ENCODE results near the gene LAMB2.

The LAMB2 gene

DNA sequence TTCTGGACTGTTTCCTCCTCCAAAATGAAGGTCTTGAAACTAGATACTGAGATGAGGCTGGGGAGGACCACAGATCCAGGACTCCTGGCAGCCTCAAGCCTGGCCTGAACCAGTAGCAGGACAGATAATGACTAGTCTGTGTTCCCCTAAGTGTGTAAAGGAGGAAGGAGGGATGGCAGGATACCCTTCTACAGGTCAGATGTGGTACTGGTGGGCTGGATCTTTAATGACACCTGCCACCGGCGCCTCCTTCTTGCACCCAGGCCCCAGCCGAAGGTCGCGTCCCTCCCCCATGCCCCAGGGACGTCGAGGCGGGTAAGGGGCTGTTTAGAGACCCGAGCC lies 12.8 kb downstream of the LAMB2 start:
- no peak for DNase-seq

DNA sequence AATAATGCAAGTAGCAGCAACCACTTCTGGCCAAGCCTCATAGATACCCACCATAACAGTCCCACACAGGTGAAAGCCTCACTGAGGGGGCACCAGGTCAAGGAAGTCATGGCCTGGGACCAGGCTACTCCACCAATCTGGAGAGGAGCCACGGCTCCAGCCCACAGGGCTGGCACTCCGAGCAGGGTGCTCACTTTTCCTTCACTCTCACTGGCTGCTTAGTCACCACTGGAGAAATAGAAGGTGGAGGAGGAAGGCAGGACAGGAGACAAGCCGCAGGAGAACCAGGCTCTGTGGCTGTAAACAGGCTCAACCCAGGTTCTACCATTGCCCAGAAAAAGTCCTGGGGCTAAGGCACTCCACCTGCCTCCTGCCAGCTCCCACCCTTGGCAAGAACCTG lies 13.4 kb downstream of the LAMB2 start:
- DNase-seq = no peak

DNA sequence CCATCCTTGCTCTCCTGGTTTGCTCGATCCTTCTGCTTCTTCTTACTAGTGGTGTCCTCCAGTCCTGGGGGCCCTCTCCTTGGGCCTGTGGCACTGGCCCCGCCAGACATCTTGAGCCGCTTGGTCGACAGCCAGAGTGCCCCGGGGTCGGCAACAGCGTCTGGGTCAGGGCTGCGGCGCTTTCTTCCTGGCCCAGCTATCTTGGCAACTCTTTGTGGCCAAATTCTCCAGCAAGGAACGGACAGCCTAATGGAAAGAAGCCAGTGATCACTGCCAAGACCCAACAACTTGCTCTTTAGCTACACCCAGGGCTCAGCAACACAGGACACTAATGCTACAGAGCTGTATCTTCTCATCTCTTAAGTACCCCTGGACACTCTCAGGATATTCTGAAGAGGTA lies 13.8 kb downstream of the LAMB2 start:
- no peak for DNase-seq

DNA sequence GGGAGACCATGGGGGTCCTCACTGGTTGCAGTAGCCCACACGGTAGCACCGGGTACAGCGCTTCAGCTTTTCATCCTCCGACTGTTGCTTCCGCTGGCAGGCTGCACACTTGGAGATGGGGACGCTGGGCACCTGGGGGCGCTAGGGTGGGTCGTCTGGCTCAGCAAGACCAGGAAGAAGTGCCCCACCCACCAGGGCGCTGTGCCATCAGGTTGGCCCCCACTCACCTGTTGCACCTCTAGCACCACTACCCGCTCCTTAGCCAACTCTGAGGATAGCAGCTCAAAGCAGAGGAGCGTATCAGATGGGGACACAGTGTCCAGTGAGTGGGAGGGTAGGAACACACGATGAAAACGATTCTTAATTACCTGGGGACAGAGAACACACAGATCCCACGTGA lies 20.6 kb downstream of the LAMB2 start:
- DNase-seq = no peak

GRCh38 chr3:49111347-49111746 lies 21.5 kb downstream of the LAMB2 start:
- no peak for DNase-seq

- DNase-seq = no peak
Measured at GRCh38 chr3:49110780-49111179, 22.1 kb downstream of the LAMB2 start.

- no peak for DNase-seq
Measured at GRCh38 chr3:49108346-49108745, 24.5 kb downstream of the LAMB2 start.

DNA sequence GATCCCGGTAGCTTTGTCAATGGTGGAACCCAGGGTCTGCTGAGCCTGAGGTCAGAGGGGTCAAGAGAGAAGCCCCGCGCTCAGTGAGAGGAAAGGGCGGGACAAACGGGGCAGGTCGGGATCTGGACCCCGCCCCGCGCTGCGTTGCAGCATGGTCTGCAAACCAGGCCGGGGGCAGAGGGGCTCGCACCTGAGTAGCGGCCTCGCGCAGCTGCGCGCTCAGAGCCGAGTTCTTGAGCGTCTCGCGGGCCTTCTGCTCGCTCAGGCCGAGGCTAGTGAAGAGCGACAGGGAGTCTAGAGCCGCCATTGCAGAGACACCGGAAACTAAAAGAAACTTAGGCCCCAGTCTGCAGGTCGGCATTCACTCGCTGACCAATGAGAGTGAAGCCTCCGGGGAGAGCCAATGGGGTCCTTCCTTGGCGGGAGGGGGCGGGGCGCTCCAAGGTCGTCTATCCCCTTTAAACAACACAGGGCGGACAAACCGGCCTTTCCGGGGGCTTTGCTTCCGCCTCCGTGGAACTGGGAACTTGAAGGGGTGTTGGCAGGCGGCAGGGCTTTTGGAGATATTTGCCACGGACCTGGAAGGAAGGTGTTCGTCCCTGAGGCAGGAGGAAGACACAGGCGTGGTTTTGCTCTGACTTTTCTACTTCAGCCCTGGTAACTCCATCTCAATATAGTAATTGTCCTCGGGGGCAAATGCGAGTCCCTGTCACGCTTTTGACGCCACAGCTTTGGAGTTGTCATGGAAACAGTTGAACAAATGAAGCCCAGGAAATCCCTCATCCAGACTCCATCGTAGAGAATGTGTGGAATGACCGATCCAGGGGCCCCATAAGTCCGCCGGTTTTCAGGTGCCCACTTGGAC lies 28.2 kb downstream of the LAMB2 start, which contains the start of gene QARS1:
Gene QARS1, minus strand, starts transcription at position 331 of the 865 bp plus-strand sequence. Its CDS starts 24 bp downstream, at position 307.
- peak; percentile 84 for DNase-seq

- no peak for DNase-seq
Measured at GRCh38 chr3:49104052-49104426, 28.8 kb downstream of the LAMB2 start.

GRCh38 chr3:49100046-49100615 lies 32.7 kb downstream of the LAMB2 start:
- no peak for DNase-seq

- no peak for DNase-seq
Measured at GRCh38 chr3:49098910-49099630, 33.8 kb downstream of the LAMB2 start.

DNA sequence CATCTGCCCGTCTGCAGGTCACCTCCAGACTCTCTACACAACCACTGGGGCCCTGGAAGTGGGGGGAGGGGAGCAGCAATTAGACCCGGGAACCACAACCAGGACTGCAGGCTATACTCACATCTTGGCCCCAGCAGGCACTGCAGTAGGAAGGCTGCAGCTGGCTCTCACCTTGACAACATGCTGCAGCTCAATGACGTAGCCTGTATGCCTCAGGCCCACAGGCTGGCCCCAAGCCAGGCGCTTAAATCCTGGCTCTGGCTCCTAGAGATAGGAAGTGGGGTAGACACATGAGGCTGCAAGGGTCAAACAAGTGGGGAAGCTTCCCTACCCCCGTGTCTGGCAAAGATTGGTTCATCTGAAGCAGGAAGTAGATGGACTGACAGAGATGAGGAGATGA lies 34.4 kb downstream of the LAMB2 start:
- no peak for DNase-seq

- DNase-seq = peak; percentile 91 to 95
Measured at GRCh38 chr3:49093853-49094767, 38.7 kb downstream of the LAMB2 start, which contains the start of gene QRICH1. QRICH1 (minus strand) TSS chr3:49094071; CDS start chr3:49077017, 17,054 bp downstream.

DNA sequence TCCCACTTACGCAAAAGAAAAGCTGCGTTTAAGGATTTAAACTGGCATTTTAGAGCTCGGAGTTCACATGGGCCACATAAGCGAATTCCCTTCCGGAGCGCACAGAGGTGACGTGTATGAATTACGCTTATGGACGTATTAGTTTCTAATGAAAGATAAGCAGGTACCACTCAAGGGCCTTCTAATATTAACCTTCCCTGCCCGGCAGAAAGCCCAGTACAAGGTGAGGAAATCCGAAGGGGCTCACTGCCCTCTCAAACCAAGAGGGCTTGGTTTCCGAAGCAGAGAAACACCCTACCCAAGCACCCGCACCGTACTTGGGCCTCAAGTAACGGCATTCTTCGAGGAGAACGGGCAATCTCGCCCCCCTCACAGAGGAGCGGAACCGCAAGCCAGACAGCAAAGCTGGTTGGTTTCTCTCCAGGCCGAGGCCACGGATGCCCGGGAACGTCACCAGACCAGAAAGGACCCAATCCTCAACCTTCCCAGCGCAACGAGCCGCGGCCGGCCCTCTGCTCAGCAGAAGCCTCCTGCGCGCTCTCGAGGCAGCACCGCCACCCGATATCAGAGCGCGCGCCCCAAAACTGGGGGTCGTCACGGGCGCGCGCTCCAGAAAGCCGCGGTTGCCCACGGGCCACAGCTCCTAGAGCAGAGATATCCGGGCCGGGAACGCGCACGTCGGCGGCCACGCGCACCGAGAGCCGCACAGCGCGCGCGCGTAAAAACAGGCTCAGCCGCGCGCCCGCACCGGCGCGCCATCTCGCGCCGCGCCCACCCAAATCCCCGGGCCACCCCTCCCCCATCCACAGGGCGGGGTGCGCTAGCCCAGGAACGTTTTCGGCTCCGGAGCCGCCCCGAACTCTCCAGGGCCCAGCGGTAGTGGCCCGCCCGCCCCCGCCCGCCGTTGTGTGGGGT lies 39.7 kb downstream of the LAMB2 start:
- peak; percentile 73 to 82 for DNase-seq

DNA sequence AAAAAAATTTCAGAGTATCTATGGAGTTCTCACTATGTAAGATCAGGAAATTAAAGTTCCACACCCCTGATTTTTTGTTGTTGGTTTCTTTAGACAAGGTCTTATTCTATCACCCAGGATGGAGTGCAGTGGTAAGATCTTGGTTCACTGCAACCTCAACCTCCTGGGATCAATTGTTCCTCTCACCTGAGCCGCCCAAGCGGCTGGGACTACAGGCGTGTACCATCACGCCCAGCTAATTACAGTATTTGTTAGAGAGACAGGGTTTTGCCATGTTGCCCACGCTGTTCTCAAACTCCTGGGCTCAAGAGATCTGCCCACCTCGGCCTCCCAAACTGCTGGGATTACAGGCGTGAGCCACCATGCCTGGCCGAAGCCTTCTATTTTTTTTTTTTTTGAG lies 51.4 kb downstream of the LAMB2 start:
- no peak for DNase-seq

GRCh38 chr3:49079270-49079669 lies 53.6 kb downstream of the LAMB2 start:
- DNase-seq = no peak

DNA sequence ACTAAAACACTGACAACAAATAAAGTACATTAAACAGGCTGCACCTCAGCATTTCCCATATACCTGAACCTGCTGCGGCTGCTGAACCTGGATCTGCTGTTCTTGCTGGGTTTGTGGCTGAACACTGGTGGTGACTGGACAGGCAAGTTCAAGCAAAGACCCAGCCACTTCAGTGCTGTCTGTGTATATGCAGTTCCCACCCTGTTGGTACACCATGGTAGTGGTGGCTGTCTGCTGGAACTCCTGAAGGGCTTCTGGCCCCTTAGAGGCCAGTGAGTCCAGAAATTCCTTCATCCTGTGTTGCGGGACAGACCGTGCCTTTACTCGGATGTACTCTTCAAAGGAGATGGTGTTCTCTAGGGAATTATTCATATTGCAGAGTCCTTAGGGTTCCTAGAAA lies 56.2 kb downstream of the LAMB2 start:
- DNase-seq = no peak

- no peak for DNase-seq
Measured at GRCh38 chr3:49076116-49076515, 56.7 kb downstream of the LAMB2 start.
